HG03378 (cell line): Measurements from ENCODE around the gene GRID1.

Source experiments
- ATAC-seq: cut with Tn5 transposase; IDR thresholded peaks from one replicate; pipeline ENCODE4 v1.9.1; 2021; ENCODE audit warnings: mild to moderate bottlenecking, moderate library complexity; ENCODE audit not compliant: unreplicated experiment

The GRID1 gene

DNA sequence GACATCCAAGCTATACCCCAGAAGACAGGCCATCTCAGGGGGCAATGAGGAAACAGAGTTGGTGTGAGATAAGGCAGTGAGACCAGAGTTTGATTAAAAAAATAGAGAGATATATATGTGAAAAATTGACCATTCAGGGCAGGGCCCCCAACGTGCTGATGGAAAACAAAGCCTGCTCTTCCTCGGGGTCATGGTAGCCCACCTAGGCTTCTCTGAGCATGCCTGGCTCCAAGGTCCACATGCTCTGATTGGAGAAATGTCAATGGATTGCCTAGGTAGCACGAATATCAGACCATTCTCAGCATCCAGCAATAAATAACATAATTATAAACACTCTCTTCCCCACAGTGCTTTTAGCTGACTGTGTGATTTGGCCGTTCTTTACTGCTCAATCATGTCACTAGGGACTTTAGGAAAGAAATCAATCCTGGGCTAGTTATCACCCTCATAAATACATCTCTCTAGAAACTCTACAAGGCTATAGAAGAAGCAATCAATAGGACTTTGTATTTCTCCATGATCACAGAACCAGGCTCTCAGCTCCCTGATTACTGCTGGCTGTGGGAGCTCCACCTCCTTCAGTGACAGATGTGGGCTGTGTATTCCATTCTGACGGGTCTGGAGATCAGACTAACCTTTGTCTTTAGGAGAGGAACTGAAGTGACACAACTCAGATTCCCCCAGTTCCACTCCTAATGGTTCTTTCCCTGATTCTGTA, 766.4 kb downstream of the GRID1 start:
- ATAC-seq, result no peak

DNA sequence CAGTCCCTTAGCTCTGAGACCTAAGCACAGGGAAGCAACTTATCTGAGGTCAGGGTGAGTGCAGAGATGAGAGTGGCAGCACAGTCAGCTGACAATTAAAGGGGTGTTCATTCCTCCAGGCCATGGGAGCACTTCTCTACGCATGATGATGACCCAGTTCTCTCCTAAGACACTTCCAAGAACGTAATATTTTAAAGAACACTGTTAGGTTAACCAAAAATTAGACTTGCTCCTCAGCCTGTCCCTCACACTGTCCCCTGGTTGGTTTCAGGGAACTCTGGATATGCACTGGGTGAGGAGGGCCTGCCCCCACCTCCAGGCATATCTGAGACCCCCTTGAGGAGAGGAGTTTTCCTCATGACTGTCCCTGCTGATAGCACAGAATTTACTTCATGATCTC, 767.5 kb downstream of the GRID1 start:
- no peak for ATAC-seq

DNA sequence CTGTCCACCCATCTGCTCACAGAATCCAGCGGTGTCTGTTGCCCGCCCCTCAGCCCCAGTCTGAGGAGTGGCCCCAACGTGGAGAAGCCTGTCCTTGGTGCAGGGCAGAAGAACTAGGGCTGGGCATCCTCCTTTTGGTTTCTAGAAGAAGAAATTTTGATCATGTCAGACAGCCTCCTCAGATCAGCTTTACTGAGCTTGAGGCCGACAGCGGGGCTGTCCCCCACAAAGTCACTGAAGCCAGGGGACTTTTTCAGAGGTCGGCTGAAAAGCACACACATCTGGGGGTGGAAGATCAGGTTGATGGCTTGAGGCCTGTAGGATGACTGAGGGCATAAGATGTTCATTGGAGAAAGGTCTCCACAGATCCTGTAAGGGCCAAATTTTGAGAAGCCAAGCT, 767.9 kb downstream of the GRID1 start:
- no peak for ATAC-seq

DNA sequence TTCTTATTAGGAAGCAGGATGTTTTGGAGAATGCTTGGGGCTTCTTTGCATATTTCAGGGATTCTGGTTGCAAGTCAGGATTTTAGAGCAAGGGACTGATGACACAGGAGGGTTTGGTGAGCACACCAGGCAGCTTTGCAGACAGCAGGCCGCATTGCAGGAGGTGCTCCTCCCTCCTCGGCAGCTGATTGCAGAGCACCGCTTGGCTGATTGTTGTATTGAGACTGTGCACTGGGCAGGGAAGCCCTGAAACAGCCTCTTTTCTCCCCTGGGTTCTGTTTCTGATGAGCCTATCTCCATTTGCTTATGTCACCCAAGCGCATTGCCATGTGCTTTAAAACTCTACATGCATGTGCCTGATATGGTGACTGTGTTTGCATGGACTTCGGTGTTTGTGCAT, 769.6 kb downstream of the GRID1 start:
- no peak for ATAC-seq

DNA sequence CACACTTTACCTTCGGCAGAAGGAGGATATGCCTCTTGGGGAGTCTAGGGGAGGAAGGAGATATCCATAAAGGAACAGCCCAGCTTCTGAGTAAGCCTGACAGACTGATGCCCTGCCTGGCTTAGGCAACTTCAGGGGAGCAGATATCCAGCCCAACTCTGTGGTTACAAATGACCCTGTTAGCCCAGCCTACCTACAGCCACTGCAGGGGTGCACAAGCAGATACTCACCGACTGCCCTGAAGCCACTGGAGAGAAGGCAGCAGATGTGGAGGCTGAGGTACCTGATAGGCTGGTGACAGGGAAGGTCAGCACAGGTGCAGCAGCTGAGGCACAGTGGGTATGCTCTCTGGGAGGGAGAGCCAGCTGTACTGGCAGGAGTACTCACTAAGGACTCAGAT, 770.2 kb downstream of the GRID1 start:
- no peak for ATAC-seq

DNA sequence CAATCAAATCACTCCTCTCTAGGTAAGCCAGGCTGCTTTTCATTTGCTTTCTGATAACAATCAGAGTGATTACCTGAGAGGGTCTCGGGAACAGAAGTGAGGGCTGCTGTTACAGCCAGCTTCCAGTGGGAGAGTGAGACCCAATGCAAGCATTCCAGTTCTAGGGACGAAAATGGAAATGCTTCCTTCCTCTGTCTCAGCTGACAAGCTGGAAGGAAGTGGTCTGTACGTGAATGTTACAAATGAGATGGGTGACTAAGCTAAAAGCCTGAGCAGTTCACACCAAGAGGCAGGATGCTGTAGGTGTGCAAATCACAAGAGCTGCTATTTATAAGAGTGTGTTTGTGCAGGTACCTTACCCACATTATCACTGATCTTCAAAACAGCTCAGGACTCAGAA, 772.4 kb downstream of the GRID1 start:
- ATAC-seq, result no peak

DNA sequence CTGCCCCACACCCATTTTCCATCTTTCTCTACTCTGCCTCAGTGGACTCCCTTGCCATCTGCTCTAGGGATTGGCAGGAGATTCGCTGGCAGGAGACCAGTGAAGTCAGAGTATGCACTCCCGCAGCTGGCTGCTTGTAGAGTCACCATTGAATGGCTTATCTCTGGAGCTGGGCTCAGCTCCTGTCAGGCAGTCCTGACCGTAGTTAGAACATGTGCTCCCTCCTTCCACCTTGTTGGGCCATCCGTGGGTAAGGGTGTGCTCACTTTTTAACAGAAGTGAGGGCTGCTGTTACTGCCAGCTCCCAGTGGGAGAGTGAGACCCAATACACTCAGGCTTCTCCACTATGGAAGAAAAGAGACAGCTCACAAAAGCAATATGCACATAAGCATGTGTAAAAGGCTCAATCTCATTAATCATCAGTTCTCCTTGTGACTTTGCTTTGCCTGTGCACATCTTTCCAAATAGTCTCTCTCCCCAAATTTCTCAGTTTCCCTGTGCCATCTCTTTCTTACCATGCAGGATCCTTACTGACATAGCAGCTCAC, 773.3 kb downstream of the GRID1 start:
- no peak for ATAC-seq

DNA sequence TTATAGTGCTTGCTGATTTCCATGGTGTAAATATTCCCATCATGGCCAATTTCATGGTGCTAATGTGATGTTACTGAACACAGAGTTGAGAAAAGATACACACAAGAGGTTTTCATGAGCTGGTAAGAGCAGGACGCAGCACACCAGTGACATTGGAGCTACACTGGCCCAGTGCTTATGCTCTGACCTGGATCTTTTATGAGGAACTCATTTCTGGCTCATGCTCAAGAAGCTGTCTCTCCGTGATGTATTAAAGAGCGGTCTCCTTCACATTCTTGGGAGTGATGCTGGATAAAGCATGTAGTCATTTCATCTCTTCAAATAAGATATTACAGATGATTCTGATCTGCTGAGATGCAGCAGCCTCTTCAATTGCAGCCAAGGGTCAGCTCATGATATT, 785.2 kb downstream of the GRID1 start:
- no peak for ATAC-seq

DNA sequence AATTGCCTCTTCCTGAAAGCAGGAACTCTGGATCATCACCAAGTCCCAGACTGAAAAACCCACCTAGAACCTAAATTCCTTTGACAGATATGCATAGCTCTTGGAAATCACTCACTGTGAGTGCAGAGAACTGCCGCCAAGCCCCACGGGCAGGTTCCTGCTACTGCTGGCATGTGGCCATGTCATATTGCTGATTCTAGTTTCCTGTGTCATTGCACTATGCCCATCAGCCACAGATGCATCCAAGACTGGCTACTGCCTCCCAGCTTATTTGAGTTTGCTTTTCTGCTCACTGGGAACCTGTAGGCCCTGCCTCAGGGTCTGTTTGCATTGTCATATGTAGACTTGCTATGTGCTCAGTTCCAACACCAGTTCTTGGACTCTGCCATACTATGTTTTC, 786.0 kb downstream of the GRID1 start:
- no peak for ATAC-seq

DNA sequence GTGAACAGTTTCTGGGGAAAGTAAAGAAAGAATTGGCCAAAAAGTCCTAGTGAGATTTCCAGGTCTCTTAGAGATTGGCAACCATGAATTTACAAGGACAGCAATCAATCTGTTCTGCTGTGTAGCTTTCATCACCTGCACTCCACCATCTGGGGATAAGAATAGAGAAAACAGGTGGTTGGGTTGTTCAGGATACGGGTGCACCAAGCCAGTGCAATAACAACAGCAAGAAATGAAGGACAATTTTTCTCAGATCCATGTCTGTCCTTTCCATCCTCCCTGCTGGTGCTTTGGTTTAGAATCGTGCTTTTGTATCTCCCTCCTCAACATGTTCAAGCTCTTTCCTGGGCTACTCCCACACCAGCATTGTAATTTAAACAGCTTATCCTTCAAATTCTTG, 787.7 kb downstream of the GRID1 start:
- no peak for ATAC-seq

DNA sequence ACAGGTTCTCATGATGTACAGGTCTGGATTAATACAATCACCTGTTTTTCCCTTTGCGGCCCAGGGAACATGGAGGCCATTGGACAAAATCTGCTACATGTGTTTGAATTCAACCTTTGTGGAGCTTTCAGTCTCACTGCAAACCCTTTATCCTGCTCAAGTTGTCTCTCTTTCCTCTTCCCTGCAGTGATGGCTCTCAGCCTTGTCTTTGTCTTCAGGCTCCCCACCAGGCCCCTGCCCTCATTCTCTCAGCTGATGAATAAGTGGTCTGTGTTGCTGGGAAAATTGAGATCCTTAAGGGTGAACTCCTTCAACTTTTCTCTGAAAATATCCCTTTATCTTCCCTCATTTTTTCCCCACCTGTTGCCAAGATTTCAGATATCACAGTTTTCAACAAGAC, 791.2 kb downstream of the GRID1 start:
- ATAC-seq, result no peak

DNA sequence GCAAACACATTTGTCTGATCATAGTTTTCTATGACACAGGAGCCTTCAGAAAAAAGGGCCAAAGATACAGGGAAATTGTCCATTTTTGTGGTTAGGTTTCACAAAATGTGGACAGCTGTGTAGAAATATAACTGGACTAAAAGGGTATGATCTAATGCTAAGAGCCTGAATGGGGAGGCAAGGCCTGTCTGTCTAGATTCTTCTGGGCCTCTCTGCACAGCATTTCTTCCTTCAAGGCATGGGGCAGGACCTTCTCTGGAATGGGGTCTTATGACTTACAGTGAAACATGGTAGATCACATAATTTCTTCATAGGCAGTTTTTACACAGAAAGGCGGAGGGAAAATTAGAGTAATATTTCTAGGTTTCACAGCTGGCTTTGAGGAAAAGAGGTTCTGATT, 795.7 kb downstream of the GRID1 start:
- no peak for ATAC-seq

DNA sequence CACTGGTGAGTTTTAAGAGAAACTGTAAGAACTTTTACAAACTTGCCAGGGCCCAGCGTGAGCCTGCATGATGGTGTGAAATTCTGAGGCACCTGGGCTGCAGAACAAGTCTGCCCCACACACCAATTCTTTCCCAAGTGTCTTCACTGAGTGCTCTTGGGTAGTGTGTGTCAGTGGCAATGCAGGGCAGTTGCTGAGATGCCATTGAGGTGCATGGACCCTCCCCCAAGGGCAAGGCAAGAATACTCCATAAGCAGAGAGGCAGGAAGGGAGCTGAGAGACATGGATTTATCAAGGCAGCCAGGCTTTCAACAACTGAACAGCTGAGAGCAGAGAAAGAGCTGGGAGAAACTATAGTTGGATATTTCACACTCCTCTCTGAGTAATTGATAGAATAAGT, 801.2 kb downstream of the GRID1 start:
- no peak for ATAC-seq

DNA sequence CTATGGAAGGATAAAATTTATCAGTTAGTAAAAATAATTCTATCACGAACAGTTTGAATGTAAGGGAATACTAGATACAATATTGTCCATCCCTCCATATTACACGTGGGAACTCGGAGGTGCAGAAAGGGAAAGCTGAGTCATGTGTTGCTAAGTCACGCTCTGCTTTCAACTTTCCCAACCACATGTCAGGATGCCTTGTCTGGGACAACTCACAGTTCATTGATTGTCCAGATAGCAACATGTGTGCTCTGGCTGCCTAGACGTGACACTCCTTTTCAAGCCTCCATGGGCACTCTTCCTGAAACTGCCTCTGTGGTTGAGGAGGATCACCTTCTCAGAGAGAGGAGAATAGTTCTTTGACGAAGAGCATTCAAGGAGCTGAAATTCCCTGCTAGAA, 808.1 kb downstream of the GRID1 start:
- ATAC-seq, result no peak

DNA sequence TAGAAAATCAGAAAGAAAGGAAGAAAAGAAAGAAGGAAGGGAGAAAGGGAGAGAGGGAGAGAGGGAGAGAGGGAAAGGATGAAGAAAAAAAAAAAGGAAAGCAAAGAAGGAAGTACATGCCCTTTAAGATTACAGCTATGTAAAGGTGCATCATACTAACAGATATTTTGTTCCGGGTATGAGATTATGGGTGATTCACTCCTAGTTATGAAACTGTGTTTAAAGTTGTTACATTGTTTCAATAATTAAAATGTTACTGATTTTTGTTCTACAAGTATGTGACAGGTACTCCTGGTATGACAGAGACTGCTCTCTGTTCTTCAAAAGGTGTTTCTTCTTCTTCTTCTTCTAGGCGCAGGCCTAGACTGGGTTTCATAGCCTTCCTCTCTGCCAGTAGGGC, 808.9 kb downstream of the GRID1 start:
- ATAC-seq, result no peak

DNA sequence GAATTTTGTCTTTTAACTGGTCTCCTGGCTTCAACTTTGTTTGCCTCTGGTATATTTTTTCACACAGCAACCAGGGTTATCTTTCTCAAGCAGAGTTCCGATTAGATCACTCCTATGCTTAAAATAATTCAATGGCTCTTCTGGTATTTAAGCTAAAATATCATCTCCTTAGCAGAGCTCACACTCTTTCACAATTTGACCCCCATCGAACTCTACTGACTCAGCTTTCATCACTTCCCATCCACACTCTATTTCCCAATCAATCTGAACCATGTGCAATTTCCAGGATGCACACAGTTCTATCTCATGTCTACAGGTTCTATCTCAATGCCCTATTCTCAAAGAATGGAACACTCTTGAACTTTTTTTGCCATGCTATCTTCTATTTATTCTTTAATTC, 809.5 kb downstream of the GRID1 start:
- ATAC-seq, result no peak
